ENCODE results near the gene GUCY1A2. TPM values are rescaled to one million over a fixed set of nuclear protein-coding genes. Genes with fewer than 3 reads are reported as not detected.

GUCY1A2 gene
- total RNA-seq, 1 experiment from 2014 or later: 0.55 TPM

DNA sequence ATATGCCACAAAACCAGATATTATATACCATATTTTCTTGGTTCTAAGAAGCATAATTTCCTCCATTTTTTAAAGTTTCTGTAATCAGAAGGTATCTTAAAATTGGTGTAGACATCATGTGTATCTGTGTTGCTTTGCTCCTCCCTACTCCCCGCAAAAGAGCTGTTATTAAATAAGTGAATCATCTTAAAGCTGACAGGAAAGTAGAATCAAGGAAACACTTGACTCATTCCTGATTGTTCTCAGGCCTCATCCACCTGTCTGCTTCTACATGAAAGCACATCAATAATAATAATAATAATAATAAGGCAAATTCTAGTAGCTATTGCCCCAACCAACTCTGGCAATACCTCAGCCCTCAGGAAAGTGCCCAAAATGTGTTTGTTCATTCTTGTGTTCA, 26.2 kb upstream of the GUCY1A2 start:
- H2BK12ac ChIP-seq (ENCODE audit: insufficient read length, low read depth, low read length): no peak overlapping the region
- no peak overlapping the region; a peak in 1 of 7 replicates for H3K27ac Mint-ChIP-seq
- H2BK120ac ChIP-seq (ENCODE audit: low read depth, low read length, poor library complexity, severe bottlenecking): no peak overlapping the region
- no peak overlapping the region for H2AK5ac ChIP-seq (ENCODE audit: insufficient read length, low read length)
- H3K23ac ChIP-seq (ENCODE audit: insufficient read length, low read depth, low read length): no peak overlapping the region
- peaks cover 16 to 22% of the 10 kb centered on the region in 2 experiments for H3K9me3 Mint-ChIP-seq
- H3K56ac ChIP-seq (ENCODE audit: insufficient read length, low read depth, low read length): no peak overlapping the region
- H4K5ac ChIP-seq (ENCODE audit: insufficient read length, low read depth, low read length): no peak overlapping the region
- H2BK5ac ChIP-seq (ENCODE audit: insufficient read length, low read length): no peak overlapping the region
- no peaks in the 10 kb centered on the region for H3K79me2 ChIP-seq (ENCODE audit: insufficient read depth, low read length)
- H2AFZ ChIP-seq (ENCODE audit: low read length): no peak overlapping the region
- no peak overlapping the region for H3K14ac ChIP-seq (ENCODE audit: insufficient read depth, low read length)
- H3K18ac ChIP-seq (ENCODE audit: insufficient read length, low read depth, low read length): no peak overlapping the region
- no CpG with 5 or more reads among the region's 1 CpG for WGBS (ENCODE audit: extremely low coverage, insufficient read length, low lambda C conversion rate)
- H3K36me3 Mint-ChIP-seq (ENCODE audit: insufficient read depth in 1 of 3, low read depth in 3 of 3): peaks cover under 1 to 3% (median 2%) of the 10 kb centered on the region in 3 experiments; a peak in 4 of 7 replicates
- H2BK15ac ChIP-seq (ENCODE audit: low read depth, low read length): no peak overlapping the region
- no peak overlapping the region for H2BK20ac ChIP-seq (ENCODE audit: low read depth, low read length, poor library complexity, severe bottlenecking)
- no peaks in the 10 kb centered on the region for H3K27me3 ChIP-seq (ENCODE audit: insufficient read depth, low read length)
- no peak overlapping the region for H3K4ac ChIP-seq (ENCODE audit: low read depth, low read length)
- H3K79me1 ChIP-seq (ENCODE audit: insufficient read depth, low read depth, low read length, poor library complexity, severe bottlenecking): no peaks in the 10 kb centered on the region
- TF ChIP-seq, protein P1, sequence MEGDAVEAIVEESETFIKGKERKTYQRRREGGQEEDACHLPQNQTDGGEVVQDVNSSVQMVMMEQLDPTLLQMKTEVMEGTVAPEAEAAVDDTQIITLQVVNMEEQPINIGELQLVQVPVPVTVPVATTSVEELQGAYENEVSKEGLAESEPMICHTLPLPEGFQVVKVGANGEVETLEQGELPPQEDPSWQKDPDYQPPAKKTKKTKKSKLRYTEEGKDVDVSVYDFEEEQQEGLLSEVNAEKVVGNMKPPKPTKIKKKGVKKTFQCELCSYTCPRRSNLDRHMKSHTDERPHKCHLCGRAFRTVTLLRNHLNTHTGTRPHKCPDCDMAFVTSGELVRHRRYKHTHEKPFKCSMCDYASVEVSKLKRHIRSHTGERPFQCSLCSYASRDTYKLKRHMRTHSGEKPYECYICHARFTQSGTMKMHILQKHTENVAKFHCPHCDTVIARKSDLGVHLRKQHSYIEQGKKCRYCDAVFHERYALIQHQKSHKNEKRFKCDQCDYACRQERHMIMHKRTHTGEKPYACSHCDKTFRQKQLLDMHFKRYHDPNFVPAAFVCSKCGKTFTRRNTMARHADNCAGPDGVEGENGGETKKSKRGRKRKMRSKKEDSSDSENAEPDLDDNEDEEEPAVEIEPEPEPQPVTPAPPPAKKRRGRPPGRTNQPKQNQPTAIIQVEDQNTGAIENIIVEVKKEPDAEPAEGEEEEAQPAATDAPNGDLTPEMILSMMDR (conservative IDR thresholded peaks at IDR 0.05): no peak
- DNase-seq: no peak
- no peaks in the 10 kb centered on the region; the same call in 1 of the 2 replicates for H3K27me3 Mint-ChIP-seq (ENCODE audit: low read depth)
- no peak overlapping the region for H3K4me2 ChIP-seq (ENCODE audit: insufficient read depth, insufficient read length, low read length)
- no peaks in the 10 kb centered on the region for H4K20me1 ChIP-seq (ENCODE audit: control insufficient read depth, insufficient read depth, insufficient read length)
- H3K4me1 Mint-ChIP-seq: no peaks in the 10 kb centered on the region; a peak in 1 of 4 replicates
- H3T11ph ChIP-seq (ENCODE audit: low read length): no peak overlapping the region
- H4K8ac ChIP-seq (replicated peaks; ENCODE audit: insufficient read length, low read depth, low read length): no peak overlapping the region
- no peak overlapping the region for H4K91ac ChIP-seq (ENCODE audit: insufficient read length, low read depth, low read length)
- H3K27ac ChIP-seq (ENCODE audit: insufficient read length, low read depth, low read length): no peak overlapping the region
- no peak overlapping the region for H3K9ac ChIP-seq (ENCODE audit: extremely low read depth, insufficient read length, low read length)
- H3K4me3 Mint-ChIP-seq: no peak overlapping the region
- H3K9me3 ChIP-seq (ENCODE audit: control insufficient read depth, low read depth, low read length): peaks cover under 1% of the 10 kb centered on the region
- no peaks in the 10 kb centered on the region for H3K23me2 ChIP-seq (ENCODE audit: insufficient read length, low read depth, low read length, poor library complexity, severe bottlenecking)
- H3K4me1 ChIP-seq (ENCODE audit: insufficient read depth, low read length): no peaks in the 10 kb centered on the region

All from H9 (cell line).